HG03378 (cell line): ENCODE results near the gene HTR6.

ENCODE experiments used
- ATAC-seq: cut with Tn5 transposase; IDR thresholded peaks from one replicate; pipeline ENCODE4 v1.9.1; 2021; ENCODE audit warnings: mild to moderate bottlenecking, moderate library complexity; ENCODE audit not compliant: unreplicated experiment

Gene HTR6

DNA sequence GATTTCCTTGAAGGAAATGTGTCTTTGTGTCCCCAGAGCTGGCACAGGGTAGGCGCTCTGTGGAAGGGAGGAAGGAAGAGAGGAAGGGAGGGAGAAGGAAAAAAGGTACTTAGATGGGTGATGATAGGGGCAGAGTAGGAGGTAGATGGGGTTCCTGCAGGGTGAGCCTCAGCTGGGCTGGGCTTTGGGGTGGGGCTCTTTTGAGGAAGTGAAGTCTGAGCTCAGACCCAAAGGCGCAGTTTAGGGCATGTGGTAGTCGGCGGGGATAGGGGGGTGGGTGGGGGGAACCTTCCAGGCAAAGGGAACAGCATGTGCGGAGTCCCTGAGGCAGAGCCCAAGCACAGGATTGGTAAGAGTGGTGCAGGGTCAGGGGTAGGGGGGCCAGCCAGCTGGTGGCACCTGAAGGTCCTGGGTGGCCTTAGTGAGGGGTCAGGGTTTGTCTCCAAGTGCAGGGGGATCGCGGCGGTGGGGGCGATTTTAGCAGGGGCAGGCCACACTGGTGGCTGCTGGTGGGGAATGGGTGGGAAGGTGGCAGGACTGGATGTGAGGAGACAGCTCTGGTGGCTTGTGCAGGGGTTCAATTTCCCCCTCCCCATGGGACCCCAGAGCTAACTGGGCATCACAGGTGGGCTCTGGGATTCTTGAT lies 8.4 kb upstream of the HTR6 start:
- ATAC-seq, result no peak

DNA sequence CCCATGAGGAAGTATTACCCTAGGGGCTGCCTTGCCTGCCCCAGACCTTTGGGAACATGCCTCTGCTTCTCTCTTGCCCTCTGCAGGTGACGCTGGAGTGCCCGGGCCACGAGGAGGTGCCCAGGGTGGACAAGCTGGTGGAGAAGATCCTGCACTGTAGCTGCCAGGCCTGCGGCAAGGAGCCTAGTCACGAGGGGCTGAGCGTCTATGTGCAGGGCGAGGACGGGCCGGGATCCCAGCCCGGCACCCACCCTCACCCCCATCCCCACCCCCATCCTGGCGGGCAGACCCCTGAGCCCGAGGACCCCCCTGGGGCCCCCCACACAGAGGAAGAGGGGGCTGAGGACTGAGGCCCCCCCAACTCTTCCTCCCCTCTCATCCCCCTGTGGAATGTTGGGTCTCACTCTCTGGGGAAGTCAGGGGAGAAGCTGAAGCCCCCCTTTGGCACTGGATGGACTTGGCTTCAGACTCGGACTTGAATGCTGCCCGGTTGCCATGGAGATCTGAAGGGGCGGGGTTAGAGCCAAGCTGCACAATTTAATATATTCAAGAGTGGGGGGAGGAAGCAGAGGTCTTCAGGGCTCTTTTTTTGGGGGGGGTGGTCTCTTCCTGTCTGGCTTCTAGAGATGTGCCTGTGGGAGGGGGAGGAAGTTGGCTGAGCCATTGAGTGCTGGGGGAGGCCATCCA lies 7.8 kb upstream of the HTR6 start:
- ATAC-seq, result no peak

DNA sequence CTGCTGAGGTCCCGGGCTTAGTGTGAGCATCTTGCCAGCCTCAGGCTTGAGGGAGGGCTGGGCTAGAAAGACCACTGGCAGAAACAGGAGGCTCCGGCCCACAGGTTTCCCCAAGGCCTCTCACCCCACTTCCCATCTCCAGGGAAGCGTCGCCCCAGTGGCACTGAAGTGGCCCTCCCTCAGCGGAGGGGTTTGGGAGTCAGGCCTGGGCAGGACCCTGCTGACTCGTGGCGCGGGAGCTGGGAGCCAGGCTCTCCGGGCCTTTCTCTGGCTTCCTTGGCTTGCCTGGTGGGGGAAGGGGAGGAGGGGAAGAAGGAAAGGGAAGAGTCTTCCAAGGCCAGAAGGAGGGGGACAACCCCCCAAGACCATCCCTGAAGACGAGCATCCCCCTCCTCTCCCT lies 7.2 kb upstream of the HTR6 start:
- no peak for ATAC-seq

DNA sequence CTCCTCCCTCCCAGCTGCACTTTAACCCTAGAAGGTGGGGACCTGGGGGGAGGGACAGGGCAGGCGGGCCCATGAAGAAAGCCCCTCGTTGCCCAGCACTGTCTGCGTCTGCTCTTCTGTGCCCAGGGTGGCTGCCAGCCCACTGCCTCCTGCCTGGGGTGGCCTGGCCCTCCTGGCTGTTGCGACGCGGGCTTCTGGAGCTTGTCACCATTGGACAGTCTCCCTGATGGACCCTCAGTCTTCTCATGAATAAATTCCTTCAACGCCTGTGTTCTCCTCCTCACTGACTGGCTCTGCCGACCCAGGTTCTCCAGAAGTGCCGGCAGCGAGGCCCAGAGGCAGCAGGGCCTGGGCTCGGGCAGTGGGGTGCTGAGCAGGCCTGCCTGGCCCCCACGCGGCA lies 6.5 kb upstream of the HTR6 start:
- no peak for ATAC-seq

DNA sequence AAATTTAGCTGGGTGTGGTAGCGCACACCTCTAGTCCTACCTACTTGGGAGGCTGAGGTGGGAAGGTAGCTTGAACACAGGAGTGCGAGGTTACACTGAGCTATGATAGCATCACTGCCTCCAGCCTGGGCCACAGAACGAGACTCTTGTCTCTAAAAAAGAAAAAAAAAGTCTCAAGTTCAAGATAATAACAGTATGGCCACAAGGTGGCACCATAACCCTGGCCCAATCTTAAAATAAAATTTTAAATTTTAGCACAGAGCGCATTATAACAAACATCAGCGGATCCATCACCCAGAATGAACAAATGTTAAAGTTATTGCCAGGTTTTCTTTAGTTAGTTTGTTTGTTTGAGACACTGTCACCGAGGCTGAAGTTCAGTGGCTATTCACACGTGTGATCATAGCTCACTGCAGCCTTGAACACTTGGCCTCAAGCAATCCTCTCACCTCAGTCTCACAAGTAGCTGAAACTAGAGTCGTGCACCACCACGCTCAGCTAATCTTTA lies 2.9 kb upstream of the HTR6 start:
- no peak for ATAC-seq

DNA sequence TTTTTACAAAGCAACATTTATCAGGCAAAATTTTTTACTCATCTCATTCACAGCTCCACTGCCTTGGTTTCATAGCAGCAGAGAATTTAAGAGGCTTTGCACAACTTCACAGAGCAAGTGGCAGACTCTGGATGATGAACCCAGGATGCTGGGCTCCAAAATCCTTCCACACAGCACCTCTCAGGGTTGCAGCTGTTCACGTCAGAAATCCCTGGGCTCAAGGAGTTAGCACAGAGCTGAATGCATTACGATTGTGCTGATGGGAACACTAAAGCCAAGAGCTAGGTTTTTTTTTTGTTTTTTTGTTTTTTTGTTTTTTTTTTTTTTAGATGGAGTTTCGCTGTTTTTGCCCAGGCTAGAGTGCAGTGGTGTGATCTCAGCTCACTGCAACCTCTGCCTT lies 2.4 kb upstream of the HTR6 start:
- ATAC-seq, result no peak

DNA sequence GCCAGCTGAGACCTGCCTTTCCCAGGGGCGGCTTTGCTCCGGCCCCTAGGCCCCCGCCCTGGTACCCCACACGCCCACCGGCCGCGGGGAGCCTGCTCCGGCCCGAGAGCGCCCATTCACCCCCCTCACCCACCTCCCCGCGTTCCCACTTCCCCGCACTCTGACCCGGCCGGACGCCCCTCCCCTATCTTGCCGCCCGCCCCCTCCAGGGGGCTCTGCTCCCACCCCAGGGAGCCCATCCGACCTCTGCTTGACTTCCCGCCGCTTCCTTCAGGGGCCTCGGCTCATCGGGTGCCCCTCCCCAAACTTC lies 466 bp downstream of the HTR6 start:
- no peak for ATAC-seq

DNA sequence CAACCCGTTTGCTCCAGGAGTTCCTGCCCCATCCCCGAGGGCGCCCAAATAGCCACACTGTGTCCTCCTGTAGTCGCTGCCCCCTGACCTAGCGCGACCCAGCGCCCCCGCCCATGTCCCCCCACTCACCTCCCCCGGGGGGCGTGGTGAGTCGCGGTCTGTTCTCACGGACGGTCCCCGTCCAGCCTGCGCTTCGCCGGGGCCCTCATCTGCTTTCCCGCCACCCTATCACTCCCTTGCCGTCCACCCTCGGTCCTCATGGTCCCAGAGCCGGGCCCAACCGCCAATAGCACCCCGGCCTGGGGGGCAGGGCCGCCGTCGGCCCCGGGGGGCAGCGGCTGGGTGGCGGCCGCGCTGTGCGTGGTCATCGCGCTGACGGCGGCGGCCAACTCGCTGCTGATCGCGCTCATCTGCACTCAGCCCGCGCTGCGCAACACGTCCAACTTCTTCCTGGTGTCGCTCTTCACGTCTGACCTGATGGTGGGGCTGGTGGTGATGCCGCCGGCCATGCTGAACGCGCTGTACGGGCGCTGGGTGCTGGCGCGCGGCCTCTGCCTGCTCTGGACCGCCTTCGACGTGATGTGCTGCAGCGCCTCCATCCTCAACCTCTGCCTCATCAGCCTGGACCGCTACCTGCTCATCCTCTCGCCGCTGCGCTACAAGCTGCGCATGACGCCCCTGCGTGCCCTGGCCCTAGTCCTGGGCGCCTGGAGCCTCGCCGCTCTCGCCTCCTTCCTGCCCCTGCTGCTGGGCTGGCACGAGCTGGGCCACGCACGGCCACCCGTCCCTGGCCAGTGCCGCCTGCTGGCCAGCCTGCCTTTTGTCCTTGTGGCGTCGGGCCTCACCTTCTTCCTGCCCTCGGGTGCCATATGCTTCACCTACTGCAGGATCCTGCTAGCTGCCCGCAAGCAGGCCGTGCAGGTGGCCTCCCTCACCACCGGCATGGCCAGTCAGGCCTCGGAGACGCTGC lies 1.1 kb downstream of the HTR6 start:
- no peak for ATAC-seq

DNA sequence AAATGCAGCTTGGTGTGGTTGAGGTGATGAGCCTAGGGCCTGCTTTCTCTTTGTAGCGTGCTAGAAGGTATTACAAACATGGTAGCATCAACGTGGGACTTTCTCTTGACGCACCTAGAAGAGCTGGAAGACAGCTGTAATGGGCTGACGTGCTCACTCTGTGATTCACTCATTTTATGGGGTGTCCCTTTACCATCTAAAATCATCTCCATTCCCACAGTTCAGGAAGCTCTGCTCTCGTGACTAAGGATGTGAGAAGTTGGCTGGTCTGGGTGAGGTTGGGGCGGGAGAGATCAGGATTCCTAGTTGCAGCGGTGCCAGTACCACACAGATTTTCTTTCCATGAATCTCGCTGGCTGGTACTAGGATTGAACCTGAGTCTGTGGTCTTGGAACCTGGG lies 4.2 kb downstream of the HTR6 start:
- no peak for ATAC-seq

DNA sequence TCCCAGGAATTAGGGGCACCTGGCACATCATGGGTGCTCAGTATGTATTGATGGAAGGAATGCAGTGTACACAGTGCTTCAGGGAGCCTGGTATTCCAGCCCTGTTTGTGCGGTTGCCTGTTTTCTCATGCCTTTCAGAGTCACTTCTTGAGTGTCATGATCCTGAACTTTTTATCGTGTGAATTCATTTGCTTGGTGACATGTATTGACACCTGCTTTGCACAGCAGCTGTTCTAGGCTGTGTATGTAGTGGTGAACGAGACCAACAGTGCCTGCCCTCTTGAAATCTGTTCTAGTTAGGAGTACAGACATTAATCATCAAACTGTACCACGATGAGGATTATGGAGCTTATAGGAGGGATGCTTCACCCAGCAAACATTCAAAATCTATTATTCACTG lies 6.1 kb downstream of the HTR6 start:
- ATAC-seq, result no peak

DNA sequence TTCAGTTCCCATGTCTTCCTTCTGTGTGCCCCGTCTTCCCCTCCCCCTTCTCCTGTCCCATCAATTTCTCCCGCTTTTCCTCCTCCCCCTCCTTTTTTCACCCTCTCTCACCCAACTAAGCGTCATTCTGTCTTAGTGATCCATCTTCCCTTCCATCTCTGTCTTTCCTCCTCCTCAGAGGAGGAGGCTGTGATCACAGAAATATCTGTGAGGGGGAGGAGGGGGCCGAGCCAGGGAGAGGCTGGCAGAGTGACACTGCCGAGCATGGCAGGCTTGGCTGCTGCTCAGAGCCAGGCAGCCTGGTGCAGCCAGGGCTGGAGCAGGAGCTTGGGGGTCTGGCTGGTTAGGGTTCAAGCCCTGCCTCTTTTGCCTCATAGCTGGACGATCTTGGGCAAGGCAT lies 7.6 kb downstream of the HTR6 start:
- ATAC-seq, result no peak

DNA sequence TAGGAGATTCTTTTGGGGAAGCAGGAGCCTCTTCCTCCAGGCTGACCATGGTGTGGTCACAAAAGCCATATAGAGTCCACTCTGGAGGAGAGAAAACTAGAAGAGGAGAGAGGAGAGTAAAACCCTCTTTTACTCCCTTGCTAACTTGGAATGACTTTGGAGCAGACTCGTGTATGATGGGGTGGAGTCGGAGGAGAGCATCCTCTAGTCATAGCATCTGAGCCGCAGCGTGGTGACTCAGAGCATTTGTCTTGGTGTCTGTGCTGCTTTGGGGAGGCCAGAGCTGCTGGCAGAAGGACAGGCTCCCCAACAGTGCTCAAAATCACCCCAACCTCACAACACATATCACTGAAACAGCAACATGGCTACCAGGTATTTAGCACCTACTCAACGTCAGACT lies 11.1 kb downstream of the HTR6 start:
- no peak for ATAC-seq

DNA sequence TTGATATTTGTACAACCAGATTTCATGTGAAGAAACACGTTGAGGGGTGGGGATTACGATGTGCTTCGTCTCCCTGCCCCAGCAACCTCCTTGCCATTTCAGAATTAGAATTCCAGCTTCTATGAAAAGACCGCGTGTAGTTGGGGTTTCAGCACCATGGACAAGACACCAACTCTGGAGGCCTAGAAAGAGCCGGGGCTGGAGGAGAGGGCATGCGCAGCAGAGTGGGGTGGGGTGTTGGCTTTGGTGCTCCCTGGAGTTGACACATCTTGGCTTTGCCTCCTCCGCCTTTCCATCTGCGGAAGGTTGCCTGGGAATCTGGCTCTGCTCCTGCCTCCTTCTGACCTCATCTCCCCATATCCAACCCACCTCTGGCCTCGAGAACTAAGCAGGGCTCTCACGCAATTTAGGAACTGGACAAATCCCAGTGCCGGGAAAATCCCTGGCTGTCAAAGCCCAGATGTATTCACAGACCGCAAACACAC lies 11.8 kb downstream of the HTR6 start:
- no peak for ATAC-seq

DNA sequence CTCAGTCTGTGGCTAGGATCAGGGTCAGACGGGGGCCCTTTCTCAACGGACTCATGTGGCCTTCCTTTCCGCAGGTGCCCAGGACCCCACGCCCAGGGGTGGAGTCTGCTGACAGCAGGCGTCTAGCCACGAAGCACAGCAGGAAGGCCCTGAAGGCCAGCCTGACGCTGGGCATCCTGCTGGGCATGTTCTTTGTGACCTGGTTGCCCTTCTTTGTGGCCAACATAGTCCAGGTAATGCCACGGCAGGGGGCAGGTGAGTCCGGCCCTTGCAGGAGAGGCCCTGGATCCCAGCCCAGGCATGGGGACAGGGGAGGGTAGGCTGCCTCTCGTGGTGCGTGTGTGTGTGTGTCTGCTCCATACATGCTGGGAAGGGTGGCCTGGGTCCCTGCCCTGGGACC lies 13.8 kb downstream of the HTR6 start:
- no peak for ATAC-seq

DNA sequence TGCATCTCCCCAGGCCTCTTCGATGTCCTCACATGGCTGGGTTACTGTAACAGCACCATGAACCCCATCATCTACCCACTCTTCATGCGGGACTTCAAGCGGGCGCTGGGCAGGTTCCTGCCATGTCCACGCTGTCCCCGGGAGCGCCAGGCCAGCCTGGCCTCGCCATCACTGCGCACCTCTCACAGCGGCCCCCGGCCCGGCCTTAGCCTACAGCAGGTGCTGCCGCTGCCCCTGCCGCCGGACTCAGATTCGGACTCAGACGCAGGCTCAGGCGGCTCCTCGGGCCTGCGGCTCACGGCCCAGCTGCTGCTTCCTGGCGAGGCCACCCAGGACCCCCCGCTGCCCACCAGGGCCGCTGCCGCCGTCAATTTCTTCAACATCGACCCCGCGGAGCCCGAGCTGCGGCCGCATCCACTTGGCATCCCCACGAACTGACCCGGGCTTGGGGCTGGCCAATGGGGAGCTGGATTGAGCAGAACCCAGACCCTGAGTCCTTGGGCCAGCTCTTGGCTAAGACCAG lies 14.3 kb downstream of the HTR6 start:
- ATAC-seq, result no peak

DNA sequence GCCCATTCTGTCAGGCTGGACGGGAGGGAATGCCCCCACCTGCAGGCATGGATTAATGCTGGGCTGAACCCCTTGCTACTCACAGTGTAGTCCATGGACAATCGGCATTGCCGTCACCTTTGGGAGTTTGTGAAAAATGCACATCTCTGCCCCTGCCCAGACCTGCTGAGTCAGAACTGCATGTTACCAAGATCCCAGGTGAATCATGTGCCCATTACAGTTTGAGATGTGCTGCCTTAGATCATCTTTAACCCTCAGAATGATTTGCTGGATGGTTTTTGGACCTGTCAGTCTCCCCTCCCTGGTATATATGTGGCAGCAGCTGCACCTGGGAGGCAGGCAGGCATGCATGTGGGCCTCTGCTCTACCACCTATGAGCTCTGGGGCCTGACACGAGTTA lies 15.0 kb downstream of the HTR6 start:
- no peak for ATAC-seq

DNA sequence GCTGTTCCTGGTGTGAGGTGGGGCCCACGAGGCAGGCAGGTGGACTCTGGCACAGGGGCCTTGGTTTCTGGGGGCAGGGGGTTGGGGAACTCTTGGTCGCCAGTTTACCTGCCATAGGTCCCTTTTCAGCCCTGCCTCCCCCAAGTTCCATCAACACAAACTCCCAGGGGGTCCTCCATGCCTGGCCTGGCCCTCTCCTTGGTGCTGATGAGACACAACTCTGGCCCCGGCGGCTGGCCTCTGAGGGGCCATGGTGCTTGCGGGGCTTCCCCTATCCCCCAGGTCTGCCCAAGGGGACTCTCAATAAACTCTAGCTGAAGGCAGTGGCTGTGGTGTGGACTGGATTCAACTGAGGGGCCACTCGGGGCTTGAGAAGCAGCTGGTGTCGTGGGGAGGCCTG lies 16.0 kb downstream of the HTR6 start:
- no peak for ATAC-seq

DNA sequence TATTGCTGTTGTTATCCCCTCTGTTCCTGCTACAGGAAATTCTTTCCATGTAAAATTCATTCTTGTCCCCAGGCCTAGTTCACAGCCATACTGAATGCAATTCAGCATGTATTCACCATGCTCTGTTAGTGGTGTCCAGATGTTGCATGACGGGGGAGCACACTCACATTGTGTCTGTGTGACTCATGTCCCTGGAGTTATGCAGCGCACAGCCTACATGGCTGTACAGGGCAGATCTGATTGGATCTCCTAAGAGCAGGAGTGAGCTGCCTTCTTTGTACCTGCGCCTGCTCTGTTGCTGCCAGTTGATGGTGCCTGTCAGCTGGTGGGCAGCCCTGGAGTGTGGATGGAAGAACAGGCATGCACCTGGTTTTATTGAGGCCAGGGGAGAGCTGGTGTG lies 17.6 kb downstream of the HTR6 start:
- no peak for ATAC-seq

DNA sequence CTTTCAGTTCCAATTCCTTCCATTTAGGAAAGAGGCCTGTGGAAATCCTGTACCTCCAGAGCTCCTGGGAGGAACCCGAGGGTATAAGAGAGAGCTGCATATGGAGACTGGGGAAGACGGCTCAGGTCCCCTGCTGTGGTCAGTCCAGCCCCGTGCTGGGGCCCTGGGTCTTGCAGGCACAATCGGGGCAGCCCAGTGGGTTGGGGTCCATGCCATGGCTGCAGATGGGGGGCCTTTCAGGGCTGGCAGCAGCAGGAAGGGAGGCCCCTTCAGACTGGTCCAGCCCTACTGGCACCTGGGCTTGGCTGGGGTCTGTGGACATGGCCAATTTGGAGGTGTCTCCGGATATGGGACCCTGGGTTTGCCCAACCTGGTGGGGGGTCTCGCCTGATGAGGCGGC lies 18.2 kb downstream of the HTR6 start:
- ATAC-seq, result no peak

DNA sequence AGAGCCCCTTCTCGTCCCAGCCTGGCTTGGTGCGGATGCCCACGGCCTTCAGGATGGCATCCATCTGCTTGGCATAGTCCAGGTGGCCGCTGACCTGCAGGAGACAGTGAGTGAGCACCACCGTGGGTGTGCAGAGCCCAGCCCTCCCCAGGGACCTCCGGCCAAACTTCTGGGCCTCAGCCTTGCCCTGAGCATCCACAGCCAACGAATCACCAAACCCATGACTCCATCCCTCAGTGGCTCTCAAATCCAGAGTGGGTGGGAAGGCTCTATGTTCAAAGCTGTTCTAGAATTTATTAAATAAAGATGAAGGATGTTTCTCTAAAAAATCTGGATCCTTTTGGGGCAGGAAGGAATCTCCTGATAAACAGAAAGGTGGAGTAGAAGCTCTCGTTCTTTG lies 18.7 kb downstream of the HTR6 start:
- ATAC-seq, result no peak

DNA sequence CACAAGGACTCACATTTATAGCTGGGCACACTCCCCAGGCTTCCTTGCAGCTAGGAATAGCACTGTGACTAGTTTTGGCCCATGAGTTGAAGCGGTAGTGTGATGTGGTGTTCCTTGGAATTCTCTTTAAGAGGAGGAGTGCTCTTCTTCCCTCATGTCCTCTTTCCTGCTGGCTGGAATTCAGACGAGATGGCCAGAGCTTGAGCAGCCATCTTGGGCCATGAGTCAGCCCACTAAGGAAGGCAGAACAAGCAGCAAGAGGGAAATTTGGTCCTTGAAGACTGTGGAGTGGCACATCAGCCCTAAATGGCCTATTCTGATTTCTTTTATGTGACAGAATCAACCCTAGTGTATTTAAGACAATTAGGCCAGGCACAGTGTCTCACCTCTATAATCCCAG lies 20.0 kb downstream of the HTR6 start:
- ATAC-seq, result no peak

DNA sequence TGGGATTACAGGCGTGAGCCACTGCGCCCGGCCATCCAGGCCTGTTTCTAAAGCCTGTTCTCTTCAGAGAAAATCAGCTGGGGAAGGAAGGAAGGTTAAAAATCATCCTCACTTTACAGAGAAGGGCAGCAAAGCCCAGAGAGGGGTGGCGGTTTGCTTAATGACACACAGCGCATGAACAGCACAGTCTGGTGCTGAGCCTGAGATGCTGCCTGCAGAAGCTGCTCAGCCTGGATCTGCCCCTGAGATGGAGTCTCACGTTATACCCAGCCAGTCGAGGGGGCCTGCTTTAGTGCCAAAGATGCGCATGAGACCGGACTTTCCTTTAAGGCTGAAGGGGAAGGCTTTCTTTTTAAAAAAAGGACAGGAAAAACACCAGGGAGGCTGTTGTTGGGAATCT lies 21.3 kb downstream of the HTR6 start:
- no peak for ATAC-seq
